SK-N-SH (cell line): ENCODE measurements around the gene PRDM5. TPM values are rescaled to one million over a fixed set of nuclear protein-coding genes. Genes with fewer than 3 reads are reported as not detected.

ENCODE experiments used
- CTCF ChIA-PET: fragments of 300-600, 350-600 bp; formaldehyde crosslinking; extraction: SDS; loops from one replicate; lab custom pipeline; 2021; lab: Yijun Ruan, JAX
- POLR2A ChIA-PET: fragments of 350-600 bp; sonication (Branson Sonifier 250); formaldehyde crosslinking; extraction: SDS; loops from one replicate; lab custom pipeline; 2020; ENCODE audit warnings: antibody characterized with exemption, inconsistent platforms; lab: Yijun Ruan, JAX
- DNase-seq: peaks from one replicate; pipeline ENCODE4 v3.0.0; 2012
- H2AFZ ChIP-seq: fragments of 200-600 bp; sonication (generic); 2 replicates; pipeline ENCODE4 v1.8.1; 2016; ENCODE audit warnings: antibody characterized with exemption, mild to moderate bottlenecking, low read depth
- H3F3A ChIP-seq: fragments of 200-600 bp; sonication (generic); replicated peaks from 2 replicates; pipeline ENCODE3; 2016; ENCODE audit warnings: antibody characterized with exemption, mild to moderate bottlenecking; ENCODE audit not compliant: insufficient read depth
- H3K27ac ChIP-seq, 2 experiments: fragments of 200-500 bp in 1 of 2; fragments of 200-600 bp in 1 of 2; sonication (Bioruptor generic) in 1 of 2; sonication (generic), shearing (Covaris generic) in 1 of 2; 2 replicates each; pipeline versions ENCODE4 v1.5.1 to v1.6.1; 2014 to 2016; ENCODE audit warnings: low read depth in 2 of 2, inconsistent platforms in 1 of 2, low read length in 1 of 2, mild to moderate bottlenecking in 1 of 2, mixed read lengths in 1 of 2
- H3K27me3 ChIP-seq: fragments of 200-600 bp; sonication (generic), shearing (Covaris generic); 2 replicates; pipeline ENCODE4 v1.6.1; 2016; ENCODE audit warnings: mixed run types; ENCODE audit not compliant: insufficient read depth
- H3K36me3 ChIP-seq, 2 experiments: fragments of 200-500 bp in 1 of 2; fragments of 200-600 bp in 1 of 2; sonication (Bioruptor generic) in 1 of 2; sonication (generic) in 1 of 2; replicated peaks in 1 of 2; 2 replicates each; pipeline versions ENCODE3 to v1.5.1; 2014 to 2016; ENCODE audit warnings: low read length in 1 of 2, mild to moderate bottlenecking in 1 of 2; ENCODE audit not compliant: insufficient read depth in 2 of 2, control insufficient read depth in 1 of 2
- H3K4me1 ChIP-seq, 2 experiments: fragments of 200-500 bp in 1 of 2; fragments of 200-600 bp in 1 of 2; sonication (Bioruptor generic) in 1 of 2; sonication (generic), shearing (Covaris generic) in 1 of 2; 2 replicates each; pipeline versions ENCODE4 v1.5.1 to v1.6.1; 2014 to 2016; ENCODE audit warnings: low read depth in 1 of 2, low read length in 1 of 2, mixed run types in 1 of 2; ENCODE audit not compliant: insufficient read depth in 2 of 2, control insufficient read depth in 1 of 2
- H3K4me2 ChIP-seq: fragments of 200-600 bp; sonication (generic), shearing (Covaris generic); 2 replicates; pipeline ENCODE4 v1.6.1; 2017; ENCODE audit warnings: mixed run types
- H3K4me3 ChIP-seq, 2 experiments: fragments of 200-500 bp in 1 of 2; fragments of 200-600 bp in 1 of 2; sonication (Bioruptor generic) in 1 of 2; sonication (generic), shearing (Covaris generic) in 1 of 2; 2 replicates each; pipeline versions ENCODE4 v1.5.1 to v1.8.1; 2014 to 2016; ENCODE audit warnings: low read depth in 2 of 2, inconsistent platforms in 1 of 2, low read length in 1 of 2, mild to moderate bottlenecking in 1 of 2, mixed read lengths in 1 of 2, moderate library complexity in 1 of 2
- H3K79me2 ChIP-seq: fragments of 200-600 bp; sonication (generic); 2 replicates; pipeline ENCODE4 v1.8.1; 2017; ENCODE audit warnings: mild to moderate bottlenecking; ENCODE audit not compliant: insufficient read depth
- H3K9ac ChIP-seq: fragments of 200-600 bp; sonication (generic); 2 replicates; pipeline ENCODE4 v1.6.1; 2017; ENCODE audit warnings: mixed run types
- H3K9me2 ChIP-seq: fragments of 200-600 bp; sonication (generic); 2 replicates; pipeline ENCODE4 v1.6.1; 2017; ENCODE audit warnings: mixed run types
- H3K9me3 ChIP-seq: fragments of 200-600 bp; sonication (generic); 2 replicates; pipeline ENCODE4 v1.6.1; 2017; ENCODE audit warnings: mixed run types, mild to moderate bottlenecking, moderate library complexity
- H4K20me1 ChIP-seq: fragments of 200-600 bp; sonication (generic); 2 replicates; pipeline ENCODE4 v1.6.1; 2017; ENCODE audit warnings: mild to moderate bottlenecking, mixed run types; ENCODE audit not compliant: insufficient read depth
- CHD2 ChIP-seq: fragments of 150-350 bp; IDR thresholded peaks from 2 replicates; pipeline ENCODE4 v1.6.1; 2018; ENCODE audit warnings: low read length; ENCODE audit not compliant: partially characterized antibody
- EP300 ChIP-seq, 2 experiments: IDR thresholded peaks; 2 replicates each; pipeline versions ENCODE4 v1.4.0 to v1.6.1; 2012; ENCODE audit warnings: borderline replicate concordance in 1 of 2, low read depth in 1 of 2, low read length in 1 of 2
- EZH2phosphoT487 ChIP-seq: fragments of 200-600 bp; sonication (generic); IDR thresholded peaks from 2 replicates; pipeline ENCODE4 v1.6.1; 2017; ENCODE audit warnings: low read depth, mixed run types, mild to moderate bottlenecking, antibody characterized with exemption, moderate library complexity, borderline replicate concordance
- FOSL2 ChIP-seq: IDR thresholded peaks from 2 replicates; pipeline ENCODE4 v1.4.0; 2012; ENCODE audit warnings: low read depth, mild to moderate bottlenecking, moderate library complexity, borderline replicate concordance
- FOXJ3 ChIP-seq: sonication (generic); formaldehyde crosslinking; IDR thresholded peaks from 2 replicates; pipeline ENCODE4 v1.5.1; 2020; ENCODE audit warnings: mild to moderate bottlenecking, missing genetic modification reagents
- FOXM1 ChIP-seq: IDR thresholded peaks from 2 replicates; pipeline ENCODE4 v1.4.0; 2012; ENCODE audit warnings: low read depth, mild to moderate bottlenecking
- GABPA ChIP-seq: IDR thresholded peaks from 2 replicates; pipeline ENCODE4 v1.4.0; 2012; ENCODE audit warnings: low read depth, mild to moderate bottlenecking
- GATA2 ChIP-seq: sonication (generic); formaldehyde crosslinking; IDR thresholded peaks from 2 replicates; pipeline ENCODE4 v1.5.0; 2020; ENCODE audit warnings: mild to moderate bottlenecking, missing genetic modification reagents
- MXI1 ChIP-seq: IDR thresholded peaks from 2 replicates; pipeline ENCODE4 v1.6.1; 2012; ENCODE audit warnings: mild to moderate bottlenecking, low read depth, low read length, improper control_type of control experiment
- NFIC ChIP-seq: IDR thresholded peaks from 2 replicates; pipeline ENCODE4 v1.4.0; 2012; ENCODE audit warnings: borderline replicate concordance
- NRF1 ChIP-seq: IDR thresholded peaks from 2 replicates; pipeline ENCODE4 v1.6.1; 2012; ENCODE audit warnings: low read depth, mild to moderate bottlenecking, low read length
- PBX3 ChIP-seq: IDR thresholded peaks from 2 replicates; pipeline ENCODE4; 2012
- POLR2AphosphoS5 ChIP-seq: IDR thresholded peaks from 2 replicates; pipeline ENCODE4 v1.6.1; 2012; ENCODE audit warnings: low read depth, low read length
- RAD21 ChIP-seq: IDR thresholded peaks from 2 replicates; pipeline ENCODE4 v1.6.1; 2012; ENCODE audit warnings: mild to moderate bottlenecking, low read length
- RFX5 ChIP-seq: IDR thresholded peaks from 2 replicates; pipeline ENCODE4 v1.6.1; 2012; ENCODE audit warnings: mild to moderate bottlenecking, improper control_type of control experiment, low read length
- RXRA ChIP-seq: IDR thresholded peaks from 2 replicates; pipeline ENCODE4 v1.4.0; 2012; ENCODE audit warnings: low read depth, mild to moderate bottlenecking, borderline replicate concordance
- SIN3A ChIP-seq: IDR thresholded peaks from 2 replicates; pipeline ENCODE4 v1.6.1; 2012; ENCODE audit warnings: low read depth, mild to moderate bottlenecking, low read length, moderate library complexity, borderline replicate concordance
- TAF1 ChIP-seq: IDR thresholded peaks from 2 replicates; pipeline ENCODE4 v1.6.1; 2012; ENCODE audit warnings: low read depth, mild to moderate bottlenecking, low read length, moderate library complexity, borderline replicate concordance
- TCF12 ChIP-seq: IDR thresholded peaks from 2 replicates; pipeline ENCODE4 v1.4.0; 2012
- TEAD4 ChIP-seq: IDR thresholded peaks from 2 replicates; pipeline ENCODE4 v1.4.0; 2012; ENCODE audit warnings: mild to moderate bottlenecking, borderline replicate concordance; ENCODE audit not compliant: insufficient read depth
- USF1 ChIP-seq: IDR thresholded peaks from 2 replicates; pipeline ENCODE4 v1.4.0; 2012; ENCODE audit warnings: low read depth, borderline replicate concordance
- YY1 ChIP-seq: IDR thresholded peaks from 2 replicates; pipeline ENCODE4 v1.4.0; 2012; ENCODE audit warnings: low read depth, mild to moderate bottlenecking
- WGBS: methylation state at CpG from one replicate; pipeline ENCODE4 v1.1.6; 2017; ENCODE audit warnings: low lambda C conversion rate; 5-methylcytosine and 5-hydroxymethylcytosine counted together
- polyA plus RNA-seq, 3 experiments: library from polyadenylated mRNA; depleted of rRNA; stranded (reverse); fragments of >200 nt; gene quantifications; 2 replicates each; pipeline ENCODE4 v1.2.3, GENCODE V29; 2012
- TF ChIP-seq, protein P1 (sequence below): fragments of 200-600 bp; sonication (generic); IDR thresholded peaks from 2 replicates; pipeline ENCODE4 v1.6.1; 2017; ENCODE audit warnings: antibody characterized with exemption, mild to moderate bottlenecking, moderate library complexity
- TF ChIP-seq, protein P2 (sequence below): IDR thresholded peaks from 2 replicates; pipeline ENCODE4 v1.4.0; 2012; ENCODE audit warnings: low read depth

PRDM5 gene
- polyA plus RNA-seq, 1 of the 3 experiments (the other 2 are of a cell fraction), result 3.8 TPM

DNA sequence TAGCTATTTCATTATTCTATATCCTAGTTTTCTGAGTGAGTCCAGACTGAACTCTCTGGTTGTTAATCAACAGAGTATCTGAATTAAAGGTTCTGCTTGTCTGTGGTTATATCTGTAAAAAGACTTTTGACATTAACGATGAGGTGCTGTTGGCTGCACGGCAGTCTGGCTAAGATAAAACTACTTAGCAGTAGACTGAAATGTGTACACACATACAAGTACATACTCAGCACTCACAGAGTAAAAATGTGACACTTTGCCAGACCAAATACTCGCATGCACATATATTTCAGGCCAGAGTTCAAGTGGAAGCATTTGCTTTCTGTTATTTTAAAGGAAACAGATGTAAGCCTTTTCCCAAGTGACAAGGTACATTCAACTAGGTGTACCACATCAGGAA, 80.5 kb downstream of the PRDM5 start:
- H3K4me3 ChIP-seq, result no peak overlapping the region

DNA sequence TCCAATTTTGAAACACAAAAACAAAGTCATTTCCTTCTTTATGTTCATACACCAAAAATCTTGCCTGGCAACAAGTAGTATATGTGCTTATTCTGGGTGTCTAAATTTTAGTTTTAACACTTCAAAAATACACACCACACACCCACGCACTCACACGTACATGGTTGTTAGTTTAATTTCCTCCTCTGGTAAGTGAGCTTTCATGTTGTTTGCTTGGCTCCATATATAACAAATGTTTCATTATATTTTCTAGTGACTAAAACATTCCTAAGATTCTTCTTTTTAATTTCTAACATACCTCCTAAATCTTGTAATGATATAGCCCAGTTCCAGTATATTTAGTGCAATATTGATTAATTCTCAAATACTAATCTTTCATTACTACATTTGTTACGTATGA, 80.9 kb downstream of the PRDM5 start:
- H3K9me2 ChIP-seq, result no peaks in the 10 kb centered on the region
- H3K4me3 ChIP-seq, result no peak overlapping the region
- peaks cover 5% of the 10 kb centered on the region for H3F3A ChIP-seq
- peaks cover 7 to 9% of the 10 kb centered on the region in 2 experiments; a peak in 2 of 4 replicates for H3K4me1 ChIP-seq
- 73% methylated on average over 3 of the region's 3 CpGs for whole genome bisulfite sequencing
- H4K20me1 ChIP-seq, result no peaks in the 10 kb centered on the region
- no peak for DNase-seq
- H3K36me3 ChIP-seq, result no peaks in the 10 kb centered on the region
- H3K4me2 ChIP-seq, result peak overlapping the region; percentile 15; the same call in 1 of the 2 replicates
- CTCF ChIA-PET, result interaction anchor here (1.3 kb wide), 1 partner anchor 11 kb away, joined by 3 read pairs; no protein-coding TSS in a partner anchor
- no peak overlapping the region for H2AFZ ChIP-seq
- no peak overlapping the region for H3K9ac ChIP-seq
- POLR2A ChIA-PET, result no interaction called here
- H3K27me3 ChIP-seq, result no peaks in the 10 kb centered on the region
- H3K9me3 ChIP-seq, result no peaks in the 10 kb centered on the region
- H3K27ac ChIP-seq, result peak overlapping the region; percentile 29 to 58
- no peaks in the 10 kb centered on the region for H3K79me2 ChIP-seq
- TF ChIP-seq, protein P1, sequence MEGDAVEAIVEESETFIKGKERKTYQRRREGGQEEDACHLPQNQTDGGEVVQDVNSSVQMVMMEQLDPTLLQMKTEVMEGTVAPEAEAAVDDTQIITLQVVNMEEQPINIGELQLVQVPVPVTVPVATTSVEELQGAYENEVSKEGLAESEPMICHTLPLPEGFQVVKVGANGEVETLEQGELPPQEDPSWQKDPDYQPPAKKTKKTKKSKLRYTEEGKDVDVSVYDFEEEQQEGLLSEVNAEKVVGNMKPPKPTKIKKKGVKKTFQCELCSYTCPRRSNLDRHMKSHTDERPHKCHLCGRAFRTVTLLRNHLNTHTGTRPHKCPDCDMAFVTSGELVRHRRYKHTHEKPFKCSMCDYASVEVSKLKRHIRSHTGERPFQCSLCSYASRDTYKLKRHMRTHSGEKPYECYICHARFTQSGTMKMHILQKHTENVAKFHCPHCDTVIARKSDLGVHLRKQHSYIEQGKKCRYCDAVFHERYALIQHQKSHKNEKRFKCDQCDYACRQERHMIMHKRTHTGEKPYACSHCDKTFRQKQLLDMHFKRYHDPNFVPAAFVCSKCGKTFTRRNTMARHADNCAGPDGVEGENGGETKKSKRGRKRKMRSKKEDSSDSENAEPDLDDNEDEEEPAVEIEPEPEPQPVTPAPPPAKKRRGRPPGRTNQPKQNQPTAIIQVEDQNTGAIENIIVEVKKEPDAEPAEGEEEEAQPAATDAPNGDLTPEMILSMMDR, result no peak
- no peak for TF ChIP-seq USF1
- TF ChIP-seq NFIC, result no peak
- no peak for TF ChIP-seq GATA2
- TF ChIP-seq FOSL2, result no peak
- TF ChIP-seq EZH2phosphoT487, result no peak
- no peak for TF ChIP-seq YY1
- no peak for TF ChIP-seq TAF1
- no peak for TF ChIP-seq FOXM1
- no peak for TF ChIP-seq FOXJ3
- no peak for TF ChIP-seq RAD21
- no peak for TF ChIP-seq GABPA
- no peak for TF ChIP-seq TEAD4
- TF ChIP-seq TCF12, result no peak
- no peak for TF ChIP-seq EP300 (IDR thresholded peaks at IDR 0.05; ENCODE audit: borderline replicate concordance in 1 of 2, low read depth in 1 of 2, low read length in 1 of 2)
- TF ChIP-seq CHD2, result no peak
- TF ChIP-seq NRF1, result no peak
- no peak for TF ChIP-seq RXRA

More for the DNA sequence above, 80.5 kb downstream of the PRDM5 start:
- Histone ChIP-seq H3K4me2 (peak overlapping the region; percentile 15; the same call in 1 of the 2 replicates), H3K4me1 (peaks cover 7 to 9% of the 10 kb centered on the region in 2 experiments; a peak in 2 of 4 replicates), H3F3A (peaks cover 5% of the 10 kb centered on the region), H3K9me3 (no peaks in the 10 kb centered on the region), H4K20me1 (no peaks in the 10 kb centered on the region), H3K27me3 (no peaks in the 10 kb centered on the region), H3K27ac (peak overlapping the region; percentile 29 to 58), H3K79me2 (no peaks in the 10 kb centered on the region), H3K9me2 (no peaks in the 10 kb centered on the region), H3K36me3 (no peaks in the 10 kb centered on the region), H3K9ac (no peak overlapping the region; the same call in 1 of the 2 replicates), H2AFZ (no peak overlapping the region)
- WGBS, result 30% methylated on average over 3 of the region's 3 CpGs
- CTCF ChIA-PET, result interaction anchor here (1.3 kb wide), 1 partner anchor 11 kb away, joined by 3 read pairs; no protein-coding TSS in a partner anchor
- TF ChIP-seq FOXM1, result no peak
- TF ChIP-seq, protein P2, sequence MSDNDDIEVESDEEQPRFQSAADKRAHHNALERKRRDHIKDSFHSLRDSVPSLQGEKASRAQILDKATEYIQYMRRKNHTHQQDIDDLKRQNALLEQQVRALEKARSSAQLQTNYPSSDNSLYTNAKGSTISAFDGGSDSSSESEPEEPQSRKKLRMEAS, result no peak
- no peak for TF ChIP-seq POLR2AphosphoS5
- peak; percentile 66 for TF ChIP-seq TCF12
- no peak for TF ChIP-seq EZH2phosphoT487
- peak; percentile 11; the same call in 1 of the 2 replicates for TF ChIP-seq RAD21
- TF ChIP-seq NFIC, result 0 out of 2 replicates have a peak, but pooled peaks have one; percentile 12
- TF ChIP-seq RFX5, result no peak
- peak in 1 of 2 experiments; percentile 71; a peak in 2 of 4 replicates for TF ChIP-seq EP300 (IDR thresholded peaks at IDR 0.05; ENCODE audit: borderline replicate concordance in 1 of 2, low read depth in 1 of 2, low read length in 1 of 2)
- no peak for TF ChIP-seq GATA2
- TF ChIP-seq SIN3A, result no peak
- TF ChIP-seq CHD2, result no peak
- TF ChIP-seq PBX3, result 0 out of 2 replicates have a peak, but pooled peaks have one; percentile 42
- TF ChIP-seq MXI1, result no peak
- peak; percentile 21 for DNase-seq
- POLR2A ChIA-PET, result no interaction called here
